ENCODE measurements around the gene C14orf132.

Gene C14orf132

DNA sequence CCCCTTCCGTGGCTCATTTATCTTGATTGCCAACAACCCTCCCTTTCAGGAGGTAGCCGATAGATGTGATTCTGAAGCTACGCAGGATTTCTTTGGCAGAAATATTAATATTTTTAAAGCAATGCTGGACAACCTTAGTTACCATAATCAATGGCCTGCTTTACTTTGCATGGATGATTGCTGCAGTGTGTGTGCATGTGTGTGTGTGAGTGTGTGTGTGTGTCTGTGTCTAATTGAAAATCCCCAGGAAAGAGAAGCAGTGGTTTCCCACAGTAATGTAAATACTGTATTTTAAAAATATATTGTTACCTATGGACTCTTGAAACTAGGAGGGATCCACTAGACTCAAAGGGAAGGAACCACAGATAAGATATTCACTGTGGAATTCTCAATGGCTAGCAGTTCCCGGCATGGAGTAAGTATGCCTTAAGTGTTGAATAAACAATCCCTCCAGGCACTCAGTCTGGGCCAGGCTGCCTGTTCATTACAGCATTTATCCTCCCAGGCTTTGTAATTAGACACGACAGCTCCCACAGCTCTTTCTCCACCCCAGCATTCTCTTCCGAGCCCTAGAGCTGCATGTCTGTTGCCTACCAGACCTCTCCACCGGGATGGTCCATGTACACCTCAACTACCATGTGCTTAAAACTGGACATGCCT, 22.5 kb upstream of the C14orf132 start:
- H3K9me3 ChIP-seq (ENCODE audit: control insufficient read depth, low read length), result no peaks in the 10 kb centered on the region
- no peaks in the 10 kb centered on the region for H3K27me3 ChIP-seq (replicated peaks; ENCODE audit: control insufficient read depth, insufficient read depth, low read length, poor library complexity, severe bottlenecking)
- H3K36me3 ChIP-seq (ENCODE audit: control insufficient read depth, insufficient read depth, low read length), result no peaks in the 10 kb centered on the region
- no peak for DNase-seq
- no peak overlapping the region for H3K27ac ChIP-seq (ENCODE audit: insufficient read depth, low read length, poor library complexity, severe bottlenecking)
- no peaks in the 10 kb centered on the region for H3K4me1 ChIP-seq (ENCODE audit: control insufficient read depth, insufficient read depth, low read length, poor library complexity, severe bottlenecking)
- no peak overlapping the region for H3K4me3 ChIP-seq (ENCODE audit: insufficient read depth, low read depth, low read length, poor library complexity, severe bottlenecking)

DNA sequence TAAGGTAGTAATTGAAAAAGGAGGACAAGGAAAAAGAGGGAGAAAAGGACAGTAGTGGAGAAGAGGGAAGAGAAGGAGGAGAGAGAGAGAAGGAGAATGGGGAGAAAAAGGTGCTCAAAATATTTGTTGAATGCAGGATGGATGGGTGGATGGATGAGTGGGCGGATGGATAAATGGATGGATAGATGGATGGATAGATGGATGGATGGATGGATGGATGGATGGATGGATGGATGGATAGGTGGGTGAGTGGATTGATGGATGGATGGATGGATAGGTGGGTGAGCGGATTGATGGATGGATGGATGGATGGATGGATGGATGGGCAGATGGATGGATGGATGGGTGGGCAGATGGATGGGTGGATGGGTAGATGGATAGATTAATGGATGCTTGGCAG, 21.3 kb upstream of the C14orf132 start:
- H3K27ac ChIP-seq (ENCODE audit: insufficient read depth, low read length, poor library complexity, severe bottlenecking), result no peak overlapping the region
- no peaks in the 10 kb centered on the region for H3K27me3 ChIP-seq (replicated peaks; ENCODE audit: control insufficient read depth, insufficient read depth, low read length, poor library complexity, severe bottlenecking)
- no peaks in the 10 kb centered on the region for H3K36me3 ChIP-seq (ENCODE audit: control insufficient read depth, insufficient read depth, low read length)
- H3K9me3 ChIP-seq (ENCODE audit: control insufficient read depth, low read length), result no peaks in the 10 kb centered on the region
- H3K4me3 ChIP-seq (ENCODE audit: insufficient read depth, low read depth, low read length, poor library complexity, severe bottlenecking), result no peak overlapping the region
- no peaks in the 10 kb centered on the region for H3K4me1 ChIP-seq (ENCODE audit: control insufficient read depth, insufficient read depth, low read length, poor library complexity, severe bottlenecking)
- DNase-seq, result no peak

DNA sequence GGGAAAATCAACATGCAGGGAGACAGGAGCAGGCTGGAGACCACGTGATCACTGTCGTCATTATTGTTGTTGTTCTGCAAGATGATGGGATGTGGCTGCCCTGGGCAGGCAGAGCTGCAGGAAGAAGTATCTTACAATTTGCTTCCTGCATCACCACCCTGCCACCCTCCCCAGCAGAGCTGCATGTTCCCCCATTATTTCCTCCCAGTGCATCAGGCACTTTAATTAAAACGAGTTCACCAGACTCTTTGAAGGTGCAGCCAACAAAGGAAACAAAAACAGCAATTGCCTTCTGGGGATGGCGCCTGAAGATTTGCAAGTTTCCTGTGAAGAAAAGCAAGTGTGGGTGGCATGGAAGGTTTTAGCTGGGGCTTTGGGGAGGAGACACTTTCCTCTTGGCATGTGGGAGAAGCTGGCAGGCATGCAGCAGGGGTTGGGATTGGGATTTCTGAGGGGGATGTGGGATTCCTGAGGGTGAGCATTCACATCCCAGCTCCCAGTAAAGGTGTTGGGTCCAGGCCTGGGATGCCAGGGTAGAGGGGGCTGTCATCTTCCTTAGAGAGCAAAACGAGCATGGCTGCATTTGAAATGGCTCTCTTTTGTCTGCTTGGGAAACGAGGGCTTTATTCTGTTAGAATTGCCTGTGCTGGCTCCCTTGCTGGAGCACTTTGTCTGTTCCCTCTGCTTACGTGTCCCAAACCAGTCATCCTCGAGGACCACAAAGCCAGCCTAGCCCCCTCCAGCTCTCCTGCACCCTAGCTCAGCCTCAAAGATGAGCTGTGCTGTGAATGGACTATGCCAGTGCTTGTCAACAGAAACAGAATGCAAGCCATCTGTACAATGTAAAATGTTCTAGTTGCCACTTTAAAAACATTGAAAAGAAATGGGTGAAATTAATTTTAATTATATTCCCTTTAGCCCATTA, 11.5 kb upstream of the C14orf132 start:
- Histone ChIP-seq H3K4me1 (ENCODE audit: control insufficient read depth, insufficient read depth, low read length, poor library complexity, severe bottlenecking) (peaks cover 4% of the 10 kb centered on the region), H3K9me3 (ENCODE audit: control insufficient read depth, low read length) (no peaks in the 10 kb centered on the region), H3K27ac (ENCODE audit: insufficient read depth, low read length, poor library complexity, severe bottlenecking) (no peak overlapping the region), H3K4me3 (ENCODE audit: insufficient read depth, low read depth, low read length, poor library complexity, severe bottlenecking) (no peak overlapping the region), H3K36me3 (ENCODE audit: control insufficient read depth, insufficient read depth, low read length) (no peaks in the 10 kb centered on the region), H3K27me3 (replicated peaks; ENCODE audit: control insufficient read depth, insufficient read depth, low read length, poor library complexity, severe bottlenecking) (no peaks in the 10 kb centered on the region)
- no peak for DNase-seq

DNA sequence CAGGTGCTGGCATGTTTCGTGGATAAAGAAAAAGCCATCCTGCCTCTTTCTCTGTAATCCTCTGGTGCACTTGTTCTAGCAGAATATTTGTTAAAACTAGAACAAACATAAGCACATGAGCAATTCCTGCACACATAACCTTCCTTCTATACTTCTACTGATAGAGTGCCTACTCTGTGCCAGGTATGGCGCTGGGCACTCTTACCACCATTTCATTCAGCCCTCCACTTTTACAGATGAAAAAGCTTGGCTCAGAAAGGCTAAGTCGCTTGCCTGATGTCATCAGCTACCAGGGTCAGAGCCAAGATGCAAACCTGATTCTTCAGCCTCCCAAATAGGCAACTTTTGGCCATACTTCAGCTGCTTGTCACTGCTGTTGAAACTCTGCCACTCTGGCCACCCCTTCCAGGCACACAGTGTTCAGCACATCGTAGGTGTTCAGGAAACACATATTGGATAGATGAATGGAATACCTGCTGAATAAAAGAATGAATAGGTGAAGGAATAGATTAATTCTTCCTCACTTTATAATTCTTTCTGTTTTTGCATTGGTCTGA, 10.0 kb upstream of the C14orf132 start:
- Histone ChIP-seq H3K9me3 (ENCODE audit: control insufficient read depth, low read length) (no peaks in the 10 kb centered on the region), H3K4me3 (ENCODE audit: insufficient read depth, low read depth, low read length, poor library complexity, severe bottlenecking) (no peak overlapping the region), H3K27me3 (replicated peaks; ENCODE audit: control insufficient read depth, insufficient read depth, low read length, poor library complexity, severe bottlenecking) (no peaks in the 10 kb centered on the region), H3K36me3 (ENCODE audit: control insufficient read depth, insufficient read depth, low read length) (no peaks in the 10 kb centered on the region), H3K27ac (ENCODE audit: insufficient read depth, low read length, poor library complexity, severe bottlenecking) (no peak overlapping the region), H3K4me1 (ENCODE audit: control insufficient read depth, insufficient read depth, low read length, poor library complexity, severe bottlenecking) (peaks cover 4% of the 10 kb centered on the region)
- DNase-seq, result no peak

DNA sequence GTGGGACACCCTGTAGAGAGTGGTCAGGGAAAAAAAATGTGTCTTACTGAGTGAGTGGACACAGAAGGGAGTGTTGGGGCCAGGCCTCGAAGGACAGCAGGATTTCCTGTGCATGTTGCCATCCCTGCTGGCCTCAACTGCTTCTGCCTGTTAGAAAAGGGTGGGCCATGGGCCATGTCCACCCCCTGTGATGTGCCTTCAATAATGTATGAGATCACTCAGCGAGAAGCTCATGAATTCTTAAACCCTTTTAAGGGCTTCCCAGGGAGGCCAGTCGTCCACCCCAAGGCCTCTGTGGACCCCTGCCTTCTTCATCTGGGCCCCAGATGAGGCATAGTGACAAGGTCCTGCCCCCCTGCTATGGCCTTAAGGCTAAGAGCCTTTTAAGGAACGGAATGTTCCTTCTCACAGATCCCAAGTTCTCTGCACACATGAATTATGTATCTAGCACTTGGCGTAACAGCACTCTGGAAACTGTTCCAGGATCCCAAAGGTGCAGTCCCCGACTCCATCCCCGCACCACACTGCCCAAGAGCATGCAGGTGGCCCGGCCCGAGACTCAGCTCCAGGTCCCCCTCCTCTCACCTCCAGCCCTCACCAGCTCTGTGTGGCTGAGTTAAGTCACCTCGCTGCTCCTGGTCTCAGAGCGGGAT, 8.9 kb upstream of the C14orf132 start:
- H3K9me3 ChIP-seq (ENCODE audit: control insufficient read depth, low read length), result no peaks in the 10 kb centered on the region
- no peaks in the 10 kb centered on the region for H3K36me3 ChIP-seq (ENCODE audit: control insufficient read depth, insufficient read depth, low read length)
- H3K27ac ChIP-seq (ENCODE audit: insufficient read depth, low read length, poor library complexity, severe bottlenecking), result no peak overlapping the region
- peaks cover 4% of the 10 kb centered on the region for H3K4me1 ChIP-seq (ENCODE audit: control insufficient read depth, insufficient read depth, low read length, poor library complexity, severe bottlenecking)
- DNase-seq, result no peak
- H3K27me3 ChIP-seq (replicated peaks; ENCODE audit: control insufficient read depth, insufficient read depth, low read length, poor library complexity, severe bottlenecking), result no peaks in the 10 kb centered on the region
- no peak overlapping the region for H3K4me3 ChIP-seq (ENCODE audit: insufficient read depth, low read depth, low read length, poor library complexity, severe bottlenecking)

- H3K27me3 ChIP-seq (replicated peaks; ENCODE audit: control insufficient read depth, insufficient read depth, low read length, poor library complexity, severe bottlenecking), result no peaks in the 10 kb centered on the region
- H3K4me1 ChIP-seq (ENCODE audit: control insufficient read depth, insufficient read depth, low read length, poor library complexity, severe bottlenecking), result peaks cover 4% of the 10 kb centered on the region
- H3K9me3 ChIP-seq (ENCODE audit: control insufficient read depth, low read length), result no peaks in the 10 kb centered on the region
- no peaks in the 10 kb centered on the region for H3K36me3 ChIP-seq (ENCODE audit: control insufficient read depth, insufficient read depth, low read length)
- no peak for DNase-seq
- H3K4me3 ChIP-seq (ENCODE audit: insufficient read depth, low read depth, low read length, poor library complexity, severe bottlenecking), result no peak overlapping the region
- H3K27ac ChIP-seq (ENCODE audit: insufficient read depth, low read length, poor library complexity, severe bottlenecking), result no peak overlapping the region
Measured at GRCh38 chr14:96031691-96032090, 7.5 kb upstream of the C14orf132 start.

GRCh38 chr14:96035456-96035855, 3.7 kb upstream of the C14orf132 start:
- no peak overlapping the region for H3K4me3 ChIP-seq (ENCODE audit: insufficient read depth, low read depth, low read length, poor library complexity, severe bottlenecking)
- DNase-seq, result no peak
- H3K9me3 ChIP-seq (ENCODE audit: control insufficient read depth, low read length), result no peaks in the 10 kb centered on the region
- no peak overlapping the region for H3K27ac ChIP-seq (ENCODE audit: insufficient read depth, low read length, poor library complexity, severe bottlenecking)
- H3K4me1 ChIP-seq (ENCODE audit: control insufficient read depth, insufficient read depth, low read length, poor library complexity, severe bottlenecking), result peaks cover 13% of the 10 kb centered on the region
- H3K36me3 ChIP-seq (ENCODE audit: control insufficient read depth, insufficient read depth, low read length), result no peaks in the 10 kb centered on the region
- peaks cover 3% of the 10 kb centered on the region for H3K27me3 ChIP-seq (replicated peaks; ENCODE audit: control insufficient read depth, insufficient read depth, low read length, poor library complexity, severe bottlenecking)

DNA sequence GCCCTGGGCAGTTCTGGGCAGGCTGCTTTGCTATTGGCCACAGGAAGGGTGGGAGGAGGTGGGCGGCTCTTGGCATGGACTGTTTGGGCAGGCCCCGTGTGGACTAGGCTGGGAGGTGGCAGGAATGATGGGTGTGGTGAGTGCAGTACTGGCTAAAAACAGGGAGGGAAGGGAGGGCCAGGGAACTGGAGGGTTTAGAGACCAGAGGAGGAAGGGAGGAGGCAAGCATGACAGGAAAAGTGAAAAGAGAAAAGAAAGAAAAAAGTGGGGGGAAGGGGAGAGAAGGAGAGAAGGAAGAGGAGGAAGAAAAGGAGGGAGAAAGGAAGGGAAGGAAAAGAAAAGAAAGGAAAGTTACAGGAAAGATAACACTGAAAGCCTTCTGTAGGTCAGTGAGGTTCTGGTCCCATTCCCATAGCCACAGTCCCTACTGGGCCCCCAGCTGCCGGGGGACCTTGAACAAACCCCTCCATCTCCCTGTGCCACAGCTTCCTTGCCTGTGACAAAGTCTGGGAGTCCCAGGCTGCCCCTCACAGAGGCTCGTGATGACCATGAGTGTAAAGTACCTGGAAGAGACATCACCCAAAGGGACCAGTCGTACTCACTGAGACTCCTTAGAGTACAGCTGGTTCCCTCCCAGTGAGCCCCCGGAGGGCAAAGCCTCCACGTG, 1.1 kb upstream of the C14orf132 start:
- DNase-seq, result no peak
- H3K4me3 ChIP-seq (ENCODE audit: insufficient read depth, low read depth, low read length, poor library complexity, severe bottlenecking), result no peak overlapping the region
- H3K9me3 ChIP-seq (ENCODE audit: control insufficient read depth, low read length), result no peaks in the 10 kb centered on the region
- H3K36me3 ChIP-seq (ENCODE audit: control insufficient read depth, insufficient read depth, low read length), result no peaks in the 10 kb centered on the region
- no peak overlapping the region for H3K27ac ChIP-seq (ENCODE audit: insufficient read depth, low read length, poor library complexity, severe bottlenecking)
- peaks cover 13% of the 10 kb centered on the region for H3K4me1 ChIP-seq (ENCODE audit: control insufficient read depth, insufficient read depth, low read length, poor library complexity, severe bottlenecking)
- peaks cover 7% of the 10 kb centered on the region for H3K27me3 ChIP-seq (replicated peaks; ENCODE audit: control insufficient read depth, insufficient read depth, low read length, poor library complexity, severe bottlenecking)

GRCh38 chr14:96038558-96038919, 623 bp upstream of the C14orf132 start:
- Histone ChIP-seq H3K27ac (ENCODE audit: insufficient read depth, low read length, poor library complexity, severe bottlenecking) (no peak overlapping the region), H3K27me3 (replicated peaks; ENCODE audit: control insufficient read depth, insufficient read depth, low read length, poor library complexity, severe bottlenecking) (peaks cover 7% of the 10 kb centered on the region), H3K9me3 (ENCODE audit: control insufficient read depth, low read length) (no peaks in the 10 kb centered on the region), H3K4me1 (ENCODE audit: control insufficient read depth, insufficient read depth, low read length, poor library complexity, severe bottlenecking) (peaks cover 13% of the 10 kb centered on the region), H3K4me3 (ENCODE audit: insufficient read depth, low read depth, low read length, poor library complexity, severe bottlenecking) (peak overlapping the region; percentile 74), H3K36me3 (ENCODE audit: control insufficient read depth, insufficient read depth, low read length) (no peaks in the 10 kb centered on the region)
- no peak for DNase-seq
